ENCODE data around the gene TMC7.

The TMC7 gene

GRCh38 chr16:19092653-19093410, 109.1 kb downstream of the TMC7 start:
- no peak for DNase-seq

GRCh38 chr16:19093631-19094541, 110.2 kb downstream of the TMC7 start:
- no peak for DNase-seq

GRCh38 chr16:19094542-19095365, 111.0 kb downstream of the TMC7 start:
- no peak for DNase-seq

GRCh38 chr16:19095654-19096053, 111.9 kb downstream of the TMC7 start:
- no peak for DNase-seq

GRCh38 chr16:19098173-19098572, 114.4 kb downstream of the TMC7 start:
- no peak for DNase-seq

GRCh38 chr16:19102187-19102872, 118.6 kb downstream of the TMC7 start:
- DNase-seq: no peak

GRCh38 chr16:19104607-19105006, 120.9 kb downstream of the TMC7 start:
- DNase-seq: no peak

GRCh38 chr16:19105131-19105530, 121.4 kb downstream of the TMC7 start:
- DNase-seq: no peak

- no peak for DNase-seq
These were observed 122.3 kb downstream of the TMC7 start for GRCh38 chr16:19105891-19106624.

GRCh38 chr16:19106625-19107020, 122.9 kb downstream of the TMC7 start:
- DNase-seq: no peak

GRCh38 chr16:19108409-19109287, 124.9 kb downstream of the TMC7 start:
- no peak for DNase-seq

- DNase-seq: no peak
These were observed 125.5 kb downstream of the TMC7 start for GRCh38 chr16:19109288-19109664.

GRCh38 chr16:19110537-19111360, 127.0 kb downstream of the TMC7 start:
- no peak for DNase-seq

- DNase-seq: no peak
These were observed 128.3 kb downstream of the TMC7 start for GRCh38 chr16:19112099-19112407.

Measured in NCI-H524 treated with DMSO at 0.1 percent for 48 hours (cell line).